ENCODE results near the gene CACNA2D3. TPM values are rescaled to one million over a fixed set of nuclear protein-coding genes. Genes with fewer than 3 reads are reported as not detected.

The CACNA2D3 gene
- total RNA-seq, 1 experiment from 2014 or later: 0.59 TPM

DNA sequence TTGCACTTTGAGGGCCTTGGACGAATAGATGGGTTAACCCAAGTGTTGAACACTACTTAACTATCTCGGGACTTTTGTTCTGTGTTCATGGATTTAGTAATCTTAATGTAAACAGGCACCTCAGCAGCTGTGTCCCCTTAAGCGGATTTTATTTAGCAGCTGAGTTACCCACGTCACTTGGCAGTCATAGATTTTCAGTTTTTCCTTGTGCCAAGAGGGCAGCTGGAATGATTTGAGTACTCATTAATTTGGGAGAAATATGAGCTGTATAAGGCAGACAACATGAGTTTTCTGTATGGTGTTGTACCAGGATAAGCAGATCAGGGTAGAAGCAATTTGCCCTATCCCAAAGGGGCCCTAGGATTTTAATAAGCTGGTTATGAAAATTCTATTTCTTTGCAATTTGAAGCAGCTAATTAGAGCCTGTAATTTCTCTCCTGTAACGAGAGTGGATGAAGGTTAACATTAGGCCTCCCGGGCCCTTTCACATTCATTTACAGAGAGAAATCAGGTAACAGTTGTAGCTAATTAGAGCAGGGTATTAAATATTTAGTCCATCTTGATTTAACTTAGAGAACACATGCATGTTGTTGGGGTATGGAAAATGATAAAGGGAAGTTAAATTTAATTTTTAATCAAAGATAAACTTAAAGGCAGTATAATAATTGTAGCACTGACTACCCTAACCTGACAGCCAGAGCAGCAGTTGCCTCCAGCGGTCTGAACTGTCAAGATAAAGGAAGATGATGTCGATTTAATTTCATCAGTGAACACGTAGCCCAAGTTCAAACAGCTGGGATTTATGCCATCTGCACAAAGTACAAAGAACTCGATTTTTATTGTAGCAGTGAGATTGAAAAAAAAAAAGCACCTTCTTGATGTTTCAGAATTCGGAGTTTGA is 611.0 kb downstream of the CACNA2D3 start:
- no peaks in the 10 kb centered on the region for H3K9me2 ChIP-seq (ENCODE audit: insufficient read depth)
- BruUV-seq (replicated peaks): no TSS peak
- POLR2A ChIA-PET (ENCODE audit: unreplicated experiment): no interaction called here
- CTCF ChIA-PET: no interaction called here
- no peak overlapping the region for H3K27ac ChIP-seq
- TF ChIP-seq EZH2 (IDR thresholded peaks at IDR 0.05; ENCODE audit: low read depth): no peak
- TF ChIP-seq, protein P1, sequence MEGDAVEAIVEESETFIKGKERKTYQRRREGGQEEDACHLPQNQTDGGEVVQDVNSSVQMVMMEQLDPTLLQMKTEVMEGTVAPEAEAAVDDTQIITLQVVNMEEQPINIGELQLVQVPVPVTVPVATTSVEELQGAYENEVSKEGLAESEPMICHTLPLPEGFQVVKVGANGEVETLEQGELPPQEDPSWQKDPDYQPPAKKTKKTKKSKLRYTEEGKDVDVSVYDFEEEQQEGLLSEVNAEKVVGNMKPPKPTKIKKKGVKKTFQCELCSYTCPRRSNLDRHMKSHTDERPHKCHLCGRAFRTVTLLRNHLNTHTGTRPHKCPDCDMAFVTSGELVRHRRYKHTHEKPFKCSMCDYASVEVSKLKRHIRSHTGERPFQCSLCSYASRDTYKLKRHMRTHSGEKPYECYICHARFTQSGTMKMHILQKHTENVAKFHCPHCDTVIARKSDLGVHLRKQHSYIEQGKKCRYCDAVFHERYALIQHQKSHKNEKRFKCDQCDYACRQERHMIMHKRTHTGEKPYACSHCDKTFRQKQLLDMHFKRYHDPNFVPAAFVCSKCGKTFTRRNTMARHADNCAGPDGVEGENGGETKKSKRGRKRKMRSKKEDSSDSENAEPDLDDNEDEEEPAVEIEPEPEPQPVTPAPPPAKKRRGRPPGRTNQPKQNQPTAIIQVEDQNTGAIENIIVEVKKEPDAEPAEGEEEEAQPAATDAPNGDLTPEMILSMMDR (conservative IDR thresholded peaks at IDR 0.05): no peak
- no peak overlapping the region for H3K4me2 ChIP-seq
- H3K79me2 ChIP-seq (ENCODE audit: low read depth): no peaks in the 10 kb centered on the region
- H3F3A ChIP-seq (ENCODE audit: insufficient read depth, low read depth): no peaks in the 10 kb centered on the region
- peaks cover 16% of the 10 kb centered on the region; the same call in 1 of the 2 replicates for H3K27me3 ChIP-seq (ENCODE audit: insufficient read depth, low read depth)
- H3K9me3 ChIP-seq (ENCODE audit: insufficient read depth, low read depth): no peaks in the 10 kb centered on the region
- H3K4me3 ChIP-seq: no peak overlapping the region
- H4K20me1 ChIP-seq (ENCODE audit: insufficient read depth): no peaks in the 10 kb centered on the region
- intact Hi-C loops (cut with micrococcal nuclease; ENCODE audit: unreplicated experiment): no loop called here
- no peak for DNase-seq
- H3K4me1 ChIP-seq (replicated peaks; ENCODE audit: insufficient read depth): no peaks in the 10 kb centered on the region
- no peaks in the 10 kb centered on the region for H3K36me3 ChIP-seq (ENCODE audit: low read depth)
- H2AFZ ChIP-seq: no peak overlapping the region

DNA sequence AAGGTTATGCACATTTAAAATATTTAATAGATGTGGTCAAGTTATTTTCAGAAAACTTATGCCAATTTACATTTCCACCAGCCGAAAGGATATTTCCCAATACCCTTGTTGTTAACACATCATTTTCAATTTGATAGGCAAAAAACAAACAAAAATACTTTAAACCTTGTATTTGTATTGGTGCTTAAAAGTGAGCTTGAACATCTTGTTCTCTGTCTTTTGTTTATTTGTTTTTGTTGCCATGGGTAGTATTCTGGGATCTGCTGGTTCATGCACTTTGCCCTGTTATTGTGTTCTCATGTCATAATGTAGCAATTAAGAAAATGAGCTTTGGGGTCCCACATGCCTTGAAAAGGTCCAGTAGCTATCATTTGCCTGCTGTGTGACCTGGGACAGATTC is 614.1 kb downstream of the CACNA2D3 start:
- Histone ChIP-seq H3K4me3 (no peak overlapping the region), H3F3A (ENCODE audit: insufficient read depth, low read depth) (no peaks in the 10 kb centered on the region), H3K27ac (no peak overlapping the region), H3K4me1 (replicated peaks; ENCODE audit: insufficient read depth) (no peaks in the 10 kb centered on the region), H3K4me2 (no peak overlapping the region), H3K79me2 (ENCODE audit: low read depth) (no peaks in the 10 kb centered on the region), H2AFZ (no peak overlapping the region), H3K9me2 (ENCODE audit: insufficient read depth) (no peaks in the 10 kb centered on the region), H3K9me3 (ENCODE audit: insufficient read depth, low read depth) (no peaks in the 10 kb centered on the region), H3K36me3 (ENCODE audit: low read depth) (no peaks in the 10 kb centered on the region), H4K20me1 (ENCODE audit: insufficient read depth) (no peaks in the 10 kb centered on the region), H3K27me3 (ENCODE audit: insufficient read depth, low read depth) (peaks cover 14% of the 10 kb centered on the region; the same call in 1 of the 2 replicates)
- no peak for DNase-seq
- POLR2A ChIA-PET (ENCODE audit: unreplicated experiment): no interaction called here
- TF ChIP-seq, protein P1 (conservative IDR thresholded peaks at IDR 0.05): no peak
- no peak for TF ChIP-seq EZH2 (IDR thresholded peaks at IDR 0.05; ENCODE audit: low read depth)
- intact Hi-C loops (cut with micrococcal nuclease; ENCODE audit: unreplicated experiment): no loop called here
- CTCF ChIA-PET: no interaction called here
- no TSS peak for BruUV-seq (replicated peaks)

- Histone ChIP-seq H4K20me1 (ENCODE audit: insufficient read depth) (no peaks in the 10 kb centered on the region; the same call in 1 of the 2 replicates), H3K4me3 (no peak overlapping the region), H3K27ac (no peak overlapping the region), H3K9me2 (ENCODE audit: insufficient read depth) (no peaks in the 10 kb centered on the region), H3K36me3 (ENCODE audit: low read depth) (no peaks in the 10 kb centered on the region), H3K4me2 (no peak overlapping the region), H3F3A (ENCODE audit: insufficient read depth, low read depth) (no peaks in the 10 kb centered on the region), H3K9me3 (ENCODE audit: insufficient read depth, low read depth) (no peaks in the 10 kb centered on the region), H3K79me2 (ENCODE audit: low read depth) (no peaks in the 10 kb centered on the region), H3K27me3 (ENCODE audit: insufficient read depth, low read depth) (no peaks in the 10 kb centered on the region), H2AFZ (no peak overlapping the region), H3K4me1 (replicated peaks; ENCODE audit: insufficient read depth) (no peaks in the 10 kb centered on the region)
- TF ChIP-seq, protein P1 (conservative IDR thresholded peaks at IDR 0.05): no peak
- no peak for TF ChIP-seq EZH2 (IDR thresholded peaks at IDR 0.05; ENCODE audit: low read depth)
- CTCF ChIA-PET: no interaction called here
- intact Hi-C loops (cut with micrococcal nuclease; ENCODE audit: unreplicated experiment): no loop called here
- POLR2A ChIA-PET (ENCODE audit: unreplicated experiment): no interaction called here
- DNase-seq: no peak
- no TSS peak for BruUV-seq (replicated peaks)
Observed at GRCh38 chr3:54743755-54744154, 621.4 kb downstream of the CACNA2D3 start.

Measured in PC-9 (cell line).